MM.1S (cell line): ENCODE measurements around the gene PLTP.

Experiments
- DNase-seq: peaks from one replicate; pipeline ENCODE4 v3.0.0-alpha.2; 2015
- H2AFZ ChIP-seq: fragments of 300-600 bp; sonication (generic); 2 replicates; pipeline ENCODE4 v1.6.0; 2016; ENCODE audit warnings: antibody characterized with exemption, low read length
- H3F3A ChIP-seq: fragments of 300-600 bp; sonication (generic); 2 replicates; pipeline ENCODE4 v1.6.1; 2016; ENCODE audit warnings: mild to moderate bottlenecking, antibody characterized with exemption, low read length, moderate library complexity, mixed read lengths; ENCODE audit not compliant: insufficient read depth
- H3K27ac ChIP-seq: fragments of 300-600 bp; sonication (generic); 2 replicates; pipeline ENCODE4 v1.5.1; 2016; ENCODE audit warnings: mild to moderate bottlenecking, low read length
- H3K27me3 ChIP-seq: fragments of 300-600 bp; sonication (generic); replicated peaks from 2 replicates; pipeline ENCODE4 v1.6.0; 2016; ENCODE audit warnings: low read length; ENCODE audit not compliant: insufficient read depth
- H3K36me3 ChIP-seq: fragments of 300-600 bp; sonication (generic); replicated peaks from 2 replicates; pipeline ENCODE4 v1.6.1; 2016; ENCODE audit warnings: mild to moderate bottlenecking, low read length, mixed read lengths; ENCODE audit not compliant: insufficient read depth
- H3K4me1 ChIP-seq: fragments of 300-600 bp; sonication (generic); 2 replicates; pipeline ENCODE4 v1.6.1; 2016; ENCODE audit warnings: low read length, mixed read lengths
- H3K4me2 ChIP-seq: fragments of 300-600 bp; sonication (generic); 2 replicates; pipeline ENCODE4 v1.6.0; 2016; ENCODE audit warnings: low read depth, low read length
- H3K4me3 ChIP-seq: fragments of 300-600 bp; sonication (generic); 2 replicates; pipeline ENCODE4 v1.5.1; 2016; ENCODE audit warnings: low read length, mixed read lengths
- H3K79me2 ChIP-seq: fragments of 300-600 bp; sonication (generic); 2 replicates; pipeline ENCODE4 v1.6.1; 2016; ENCODE audit warnings: mixed run types, low read length, mixed read lengths
- H3K9ac ChIP-seq: fragments of 300-600 bp; sonication (generic); 2 replicates; pipeline ENCODE4 v1.6.1; 2016; ENCODE audit warnings: low read length, mixed read lengths
- H3K9me2 ChIP-seq: fragments of 300-600 bp; sonication (generic); replicated peaks from 2 replicates; pipeline ENCODE4 v1.6.1; 2016; ENCODE audit warnings: mild to moderate bottlenecking, low read length, mixed read lengths; ENCODE audit not compliant: insufficient read depth
- H3K9me3 ChIP-seq: fragments of 300-600 bp; sonication (generic); replicated peaks from 2 replicates; pipeline ENCODE4 v1.6.1; 2016; ENCODE audit warnings: mild to moderate bottlenecking, low read length, mixed read lengths; ENCODE audit not compliant: insufficient read depth
- H4K20me1 ChIP-seq: fragments of 300-600 bp; sonication (generic); 2 replicates; pipeline ENCODE4 v1.6.1; 2016; ENCODE audit warnings: mild to moderate bottlenecking, low read length, moderate library complexity, mixed read lengths; ENCODE audit not compliant: insufficient read depth
- CTCF ChIP-seq: fragments of 300-600 bp; sonication (generic); IDR thresholded peaks from 2 replicates; pipeline ENCODE4 v1.5.1; 2016; ENCODE audit warnings: antibody characterized with exemption, low read length, mixed read lengths
- EZH2 ChIP-seq: fragments of 300-600 bp; sonication (generic); optimal IDR thresholded peaks from 2 replicates; pipeline ENCODE3; 2017; ENCODE audit warnings: low read depth, mild to moderate bottlenecking, antibody characterized with exemption, low read length, mixed read lengths
- EZH2phosphoT487 ChIP-seq: fragments of 300-600 bp; sonication (generic); IDR thresholded peaks from 2 replicates; pipeline ENCODE4 v1.6.1; 2018; ENCODE audit warnings: antibody characterized with exemption, low read length

PLTP gene

DNA sequence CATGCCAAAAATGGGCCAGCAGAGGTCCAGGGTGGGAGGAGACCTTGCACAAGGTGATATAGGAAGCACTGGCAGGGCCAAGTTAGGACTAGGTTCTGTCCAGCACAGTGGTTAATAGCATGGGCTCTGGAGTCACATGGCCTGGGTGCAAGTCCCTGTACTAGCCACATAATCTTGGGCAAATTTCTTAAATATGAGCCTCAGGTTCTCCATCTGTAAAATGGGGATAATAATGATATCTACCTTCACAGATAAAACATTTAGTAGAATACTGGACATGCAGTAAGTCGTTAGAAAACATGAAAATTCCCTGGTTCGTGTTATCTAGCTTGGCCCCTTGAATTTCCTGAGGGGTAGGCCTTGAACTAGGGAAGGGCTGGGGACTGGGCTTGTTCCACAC is 14.7 kb downstream of the PLTP start:
- H3K36me3 ChIP-seq = no peaks in the 10 kb centered on the region
- no peak overlapping the region for H3K9ac ChIP-seq
- peaks cover 9% of the 10 kb centered on the region for H3F3A ChIP-seq
- no peak for DNase-seq
- H3K9me3 ChIP-seq = no peaks in the 10 kb centered on the region
- no peaks in the 10 kb centered on the region for H3K27me3 ChIP-seq
- no peaks in the 10 kb centered on the region for H4K20me1 ChIP-seq
- TF ChIP-seq CTCF (no peak), EZH2 (no peak), EZH2phosphoT487 (no peak)
- H3K4me1 ChIP-seq = peaks cover 10% of the 10 kb centered on the region
- H3K4me2 ChIP-seq = no peak overlapping the region
- no peak overlapping the region for H2AFZ ChIP-seq
- no peak overlapping the region for H3K27ac ChIP-seq
- H3K9me2 ChIP-seq = no peaks in the 10 kb centered on the region
- peaks cover 7% of the 10 kb centered on the region for H3K79me2 ChIP-seq
- H3K4me3 ChIP-seq = no peak overlapping the region

DNA sequence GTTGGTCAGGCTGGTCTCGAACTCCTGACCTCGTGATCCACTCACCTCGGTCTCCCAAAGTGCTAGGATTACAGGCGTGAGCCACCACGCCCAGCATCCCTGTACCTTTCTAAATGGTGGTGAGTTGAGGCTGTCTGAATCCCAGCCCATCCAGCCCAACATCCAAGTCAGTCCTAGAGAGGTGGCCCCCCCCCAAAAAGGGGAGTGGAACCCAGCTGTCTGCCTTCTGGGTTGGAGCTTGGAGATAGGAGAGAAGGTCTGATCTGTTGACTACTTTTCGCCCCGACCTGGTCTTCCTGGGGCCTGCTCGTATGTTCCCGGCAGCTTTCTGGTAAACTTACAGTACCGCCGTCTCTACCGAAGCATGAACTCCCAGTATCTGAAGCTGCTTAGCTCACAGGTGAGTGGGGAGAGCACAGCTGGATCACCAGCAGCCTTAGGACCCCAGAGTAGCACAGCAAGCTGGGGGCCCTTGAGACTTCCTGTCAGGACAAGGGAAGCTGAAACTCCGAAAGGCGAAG is 15.3 kb downstream of the PLTP start:
- Histone ChIP-seq H3F3A (peaks cover 15% of the 10 kb centered on the region), H3K27me3 (no peaks in the 10 kb centered on the region), H3K27ac (no peak overlapping the region), H3K36me3 (no peaks in the 10 kb centered on the region), H2AFZ (no peak overlapping the region), H3K4me1 (peaks cover 14% of the 10 kb centered on the region), H3K9me2 (no peaks in the 10 kb centered on the region), H3K9me3 (no peaks in the 10 kb centered on the region), H3K4me2 (no peak overlapping the region), H3K79me2 (peaks cover 13% of the 10 kb centered on the region), H4K20me1 (no peaks in the 10 kb centered on the region), H3K4me3 (no peak overlapping the region), H3K9ac (no peak overlapping the region)
- no peak for TF ChIP-seq EZH2phosphoT487
- no peak for TF ChIP-seq CTCF
- no peak for TF ChIP-seq EZH2
- DNase-seq = no peak

DNA sequence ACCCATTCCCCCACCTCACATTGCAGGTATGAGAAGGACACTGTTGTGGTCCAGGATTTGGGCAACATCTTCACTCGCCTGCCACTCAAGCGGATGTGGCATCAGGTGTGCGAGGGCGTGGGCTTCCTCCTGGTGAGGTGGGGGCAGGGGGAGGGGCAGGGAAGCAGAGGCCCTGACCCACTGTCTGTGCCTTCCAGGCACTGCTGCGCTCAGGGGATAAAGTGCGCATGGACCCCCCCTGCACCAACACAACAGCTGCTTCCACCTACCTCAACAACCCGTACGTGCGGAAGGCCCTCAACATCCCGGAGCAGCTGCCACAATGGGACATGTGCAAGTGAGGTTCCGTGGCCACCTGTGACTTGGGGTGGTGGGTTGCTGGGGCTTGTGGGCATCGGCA is 17.2 kb downstream of the PLTP start:
- Histone ChIP-seq H3K27ac (no peak overlapping the region), H3K4me3 (no peak overlapping the region), H3K9ac (no peak overlapping the region), H4K20me1 (no peaks in the 10 kb centered on the region), H3K9me3 (no peaks in the 10 kb centered on the region), H3K36me3 (no peaks in the 10 kb centered on the region), H3F3A (peaks cover 21% of the 10 kb centered on the region), H3K27me3 (no peaks in the 10 kb centered on the region), H3K9me2 (no peaks in the 10 kb centered on the region), H3K4me2 (no peak overlapping the region), H3K79me2 (peaks cover 18% of the 10 kb centered on the region), H3K4me1 (peaks cover 14% of the 10 kb centered on the region), H2AFZ (no peak overlapping the region)
- no peak for DNase-seq
- TF ChIP-seq EZH2phosphoT487 (no peak), EZH2 (no peak), CTCF (no peak)
